SU-DHL-6 (cell line): Measurements from ENCODE around the gene SDK1.

ENCODE experiments used
- EZH2phosphoT487 ChIP-seq: fragments of 200-600 bp; sonication (generic), shearing (Covaris generic); conservative IDR thresholded peaks from 2 replicates; pipeline ENCODE4 v1.6.1; 2018; ENCODE audit warnings: mild to moderate bottlenecking, antibody characterized with exemption, low read length, moderate library complexity, mixed read lengths
- TF ChIP-seq, protein P1 (sequence below): fragments of 200-600 bp; sonication (generic); IDR thresholded peaks from one replicate; pipeline ENCODE4 v1.5.1; 2017; ENCODE audit warnings: antibody characterized with exemption, mild to moderate bottlenecking, low read length, moderate library complexity; ENCODE audit not compliant: insufficient read depth, poor library complexity, severe bottlenecking

- TF ChIP-seq, protein P1, sequence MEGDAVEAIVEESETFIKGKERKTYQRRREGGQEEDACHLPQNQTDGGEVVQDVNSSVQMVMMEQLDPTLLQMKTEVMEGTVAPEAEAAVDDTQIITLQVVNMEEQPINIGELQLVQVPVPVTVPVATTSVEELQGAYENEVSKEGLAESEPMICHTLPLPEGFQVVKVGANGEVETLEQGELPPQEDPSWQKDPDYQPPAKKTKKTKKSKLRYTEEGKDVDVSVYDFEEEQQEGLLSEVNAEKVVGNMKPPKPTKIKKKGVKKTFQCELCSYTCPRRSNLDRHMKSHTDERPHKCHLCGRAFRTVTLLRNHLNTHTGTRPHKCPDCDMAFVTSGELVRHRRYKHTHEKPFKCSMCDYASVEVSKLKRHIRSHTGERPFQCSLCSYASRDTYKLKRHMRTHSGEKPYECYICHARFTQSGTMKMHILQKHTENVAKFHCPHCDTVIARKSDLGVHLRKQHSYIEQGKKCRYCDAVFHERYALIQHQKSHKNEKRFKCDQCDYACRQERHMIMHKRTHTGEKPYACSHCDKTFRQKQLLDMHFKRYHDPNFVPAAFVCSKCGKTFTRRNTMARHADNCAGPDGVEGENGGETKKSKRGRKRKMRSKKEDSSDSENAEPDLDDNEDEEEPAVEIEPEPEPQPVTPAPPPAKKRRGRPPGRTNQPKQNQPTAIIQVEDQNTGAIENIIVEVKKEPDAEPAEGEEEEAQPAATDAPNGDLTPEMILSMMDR, result no peak
- TF ChIP-seq EZH2phosphoT487, result no peak
Observed at GRCh38 chr7:3825491-3825890, 524.4 kb downstream of the SDK1 start.
